ENCODE measurements around the gene LTBP4.

LTBP4 gene

GRCh38 chr19:40625406-40626120 lies 24.4 kb downstream of the LTBP4 start:
- TF ChIP-seq CTCF (IDR thresholded peaks at IDR 0.05; ENCODE audit: insufficient read depth, low read depth, low read length, missing control alignments): no peak

GRCh38 chr19:40626918-40627317 lies 25.7 kb downstream of the LTBP4 start:
- H3K4me3 ChIP-seq (ENCODE audit: low read depth, low read length): no peak overlapping the region
- no peak for TF ChIP-seq CTCF (IDR thresholded peaks at IDR 0.05; ENCODE audit: insufficient read depth, low read depth, low read length, missing control alignments)
- DNase-seq (ENCODE audit: low read depth): no peak

More at GRCh38 chr19:40625406-40626120, 24.4 kb downstream of the LTBP4 start:
- no peak for DNase-seq (ENCODE audit: low read depth)
- H3K4me3 ChIP-seq (ENCODE audit: low read depth, low read length): no peak overlapping the region

- no peak for TF ChIP-seq CTCF (IDR thresholded peaks at IDR 0.05; ENCODE audit: insufficient read depth, low read depth, low read length, missing control alignments)
- no peak for DNase-seq (ENCODE audit: low read depth)
- no peak overlapping the region for H3K4me3 ChIP-seq (ENCODE audit: low read depth, low read length)
Observed at GRCh38 chr19:40627486-40628279, 26.5 kb downstream of the LTBP4 start.

- H3K4me3 ChIP-seq (ENCODE audit: low read depth, low read length): no peak overlapping the region
Observed at GRCh38 chr19:40629346-40629745, 28.2 kb downstream of the LTBP4 start.

GRCh38 chr19:40630571-40631160 lies 29.5 kb downstream of the LTBP4 start:
- no peak for TF ChIP-seq CTCF (IDR thresholded peaks at IDR 0.05; ENCODE audit: insufficient read depth, low read depth, low read length, missing control alignments)
- H3K4me3 ChIP-seq (ENCODE audit: low read depth, low read length): no peak overlapping the region
- no peak for DNase-seq (ENCODE audit: low read depth)

More at GRCh38 chr19:40629346-40629745, 28.2 kb downstream of the LTBP4 start:
- no peak for DNase-seq (ENCODE audit: low read depth)
- TF ChIP-seq CTCF (IDR thresholded peaks at IDR 0.05; ENCODE audit: insufficient read depth, low read depth, low read length, missing control alignments): no peak

GRCh38 chr19:40632311-40633036 lies 31.3 kb downstream of the LTBP4 start:
- TF ChIP-seq CTCF (IDR thresholded peaks at IDR 0.05; ENCODE audit: insufficient read depth, low read depth, low read length, missing control alignments): no peak
- no peak for DNase-seq (ENCODE audit: low read depth)
- H3K4me3 ChIP-seq (ENCODE audit: low read depth, low read length): no peak overlapping the region
